Measurements from ENCODE around the gene MBD3.

Gene MBD3

GRCh38 chr19:1609103-1609396, 16.4 kb upstream of the MBD3 start:
- no peak for TF ChIP-seq CTCF (IDR thresholded peaks at IDR 0.05; ENCODE audit: low read depth, low read length, missing control alignments)
- no peak for DNase-seq
- Histone ChIP-seq H3K27ac (no peak overlapping the region), H3K27me3 (replicated peaks) (no peaks in the 10 kb centered on the region), H3K36me3 (replicated peaks) (peaks cover 25% of the 10 kb centered on the region), H3K4me3 (ENCODE audit: low read depth, low read length) (no peak overlapping the region)
- in situ Hi-C loops (cut with HindIII; ENCODE audit: low pct_ligation_motif_present, low sequenced_read_pairs), result no loop called here

- H3K27ac ChIP-seq, result no peak overlapping the region
Measured at GRCh38 chr19:1608359-1609102, 15.9 kb upstream of the MBD3 start.

GRCh38 chr19:1606138-1606651, 13.5 kb upstream of the MBD3 start:
- no peak for TF ChIP-seq CTCF (IDR thresholded peaks at IDR 0.05; ENCODE audit: low read depth, low read length, missing control alignments)
- DNase-seq, result no peak
- Histone ChIP-seq H3K36me3 (replicated peaks) (peaks cover 9% of the 10 kb centered on the region), H3K4me3 (ENCODE audit: low read depth, low read length) (peak overlapping the region; percentile 91), H3K27ac (peak overlapping the region; percentile 85), H3K27me3 (replicated peaks) (no peaks in the 10 kb centered on the region)
- in situ Hi-C loops (cut with HindIII; ENCODE audit: low pct_ligation_motif_present, low sequenced_read_pairs), result no loop called here

More at GRCh38 chr19:1608359-1609102, 15.9 kb upstream of the MBD3 start:
- no peak for TF ChIP-seq CTCF (IDR thresholded peaks at IDR 0.05; ENCODE audit: low read depth, low read length, missing control alignments)
- in situ Hi-C loops (cut with HindIII; ENCODE audit: low pct_ligation_motif_present, low sequenced_read_pairs), result no loop called here
- H3K36me3 ChIP-seq (replicated peaks), result peaks cover 19% of the 10 kb centered on the region
- no peak for DNase-seq
- H3K4me3 ChIP-seq (ENCODE audit: low read depth, low read length), result no peak overlapping the region
- no peaks in the 10 kb centered on the region for H3K27me3 ChIP-seq (replicated peaks)

GRCh38 chr19:1605236-1606137, 12.8 kb upstream of the MBD3 start, which contains the start of gene UQCR11:
UQCR11 (minus strand) TSS chr19:1605462; CDS start chr19:1605409, 53 bp downstream.
- no peaks in the 10 kb centered on the region for H3K27me3 ChIP-seq (replicated peaks)
- H3K27ac ChIP-seq, result peak within 1 kb of the TSS; percentile 85
- peak within 1 kb of the TSS; percentile 91 for H3K4me3 ChIP-seq (ENCODE audit: low read depth, low read length)
- in situ Hi-C loops (cut with HindIII; ENCODE audit: low pct_ligation_motif_present, low sequenced_read_pairs), result no loop called here
- peak; percentile 93 for DNase-seq
- TF ChIP-seq CTCF (IDR thresholded peaks at IDR 0.05; ENCODE audit: low read depth, low read length, missing control alignments), result peak; percentile 75
- peaks cover 5% of the 10 kb centered on the region for H3K36me3 ChIP-seq (replicated peaks)

- in situ Hi-C loops (cut with HindIII; ENCODE audit: low pct_ligation_motif_present, low sequenced_read_pairs), result no loop called here
- DNase-seq, result no peak
- Histone ChIP-seq H3K4me3 (ENCODE audit: low read depth, low read length) (no peak overlapping the region), H3K27me3 (replicated peaks) (no peaks in the 10 kb centered on the region), H3K27ac (no peak overlapping the region), H3K36me3 (replicated peaks) (peaks cover 20% of the 10 kb centered on the region)
- TF ChIP-seq CTCF (IDR thresholded peaks at IDR 0.05; ENCODE audit: low read depth, low read length, missing control alignments), result no peak
Measured at GRCh38 chr19:1602091-1602707, 9.5 kb upstream of the MBD3 start.

Measured in brain microvascular endothelial cell (primary cell).